Measurements from ENCODE around the gene TMEM131. TPM values are rescaled to one million over a fixed set of nuclear protein-coding genes. Genes with fewer than 3 reads are reported as not detected.
"Not testable (repeated sequence)": the region's sequence is repeated elsewhere in the genome, so short reads cannot be mapped to it uniquely, and the experiment has no call there.

Gene TMEM131
- total RNA-seq, 1 donor from 2014 or later = 52.9 TPM

DNA sequence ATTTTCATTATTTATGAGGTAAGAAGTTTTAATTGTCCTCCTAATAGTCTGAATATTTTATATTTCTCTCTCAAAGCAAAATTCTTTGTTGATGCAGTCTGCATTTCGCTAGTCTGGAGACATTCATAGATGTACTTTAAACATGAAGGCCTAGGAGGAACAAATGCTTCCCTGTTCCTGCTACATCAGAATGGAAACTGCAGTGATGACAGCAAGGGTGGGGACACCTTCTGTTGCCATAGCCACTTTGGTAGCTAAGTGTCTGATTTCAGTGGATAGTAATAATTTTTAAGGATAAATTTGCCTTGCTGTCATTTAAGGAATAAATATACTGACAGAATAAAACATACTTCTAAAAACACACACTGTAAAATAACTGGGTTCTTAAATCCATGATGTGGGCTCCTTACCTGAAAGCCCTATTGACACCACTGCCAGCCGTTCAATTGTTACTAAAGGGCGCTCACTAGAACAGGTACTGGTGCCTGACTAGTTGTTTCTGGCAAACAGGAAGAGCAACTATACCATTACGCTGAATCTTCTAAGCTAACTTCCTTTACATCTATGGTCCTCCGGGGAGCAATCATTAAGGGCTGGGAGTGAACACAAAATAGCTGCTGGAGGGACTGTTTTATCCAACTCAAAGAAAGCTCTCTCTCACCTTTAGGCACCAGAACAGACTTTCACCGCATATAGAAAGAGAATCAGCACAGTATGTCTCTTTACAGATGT lies 88.2 kb downstream of the TMEM131 start:
- TF ChIP-seq, protein P1, sequence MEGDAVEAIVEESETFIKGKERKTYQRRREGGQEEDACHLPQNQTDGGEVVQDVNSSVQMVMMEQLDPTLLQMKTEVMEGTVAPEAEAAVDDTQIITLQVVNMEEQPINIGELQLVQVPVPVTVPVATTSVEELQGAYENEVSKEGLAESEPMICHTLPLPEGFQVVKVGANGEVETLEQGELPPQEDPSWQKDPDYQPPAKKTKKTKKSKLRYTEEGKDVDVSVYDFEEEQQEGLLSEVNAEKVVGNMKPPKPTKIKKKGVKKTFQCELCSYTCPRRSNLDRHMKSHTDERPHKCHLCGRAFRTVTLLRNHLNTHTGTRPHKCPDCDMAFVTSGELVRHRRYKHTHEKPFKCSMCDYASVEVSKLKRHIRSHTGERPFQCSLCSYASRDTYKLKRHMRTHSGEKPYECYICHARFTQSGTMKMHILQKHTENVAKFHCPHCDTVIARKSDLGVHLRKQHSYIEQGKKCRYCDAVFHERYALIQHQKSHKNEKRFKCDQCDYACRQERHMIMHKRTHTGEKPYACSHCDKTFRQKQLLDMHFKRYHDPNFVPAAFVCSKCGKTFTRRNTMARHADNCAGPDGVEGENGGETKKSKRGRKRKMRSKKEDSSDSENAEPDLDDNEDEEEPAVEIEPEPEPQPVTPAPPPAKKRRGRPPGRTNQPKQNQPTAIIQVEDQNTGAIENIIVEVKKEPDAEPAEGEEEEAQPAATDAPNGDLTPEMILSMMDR (IDR thresholded peaks at IDR 0.05; ENCODE audit: unreplicated experiment) = no peak
- H3K9me3 Mint-ChIP-seq = peaks cover 20% of the 10 kb centered on the region
- no peak overlapping the region for H3K27ac Mint-ChIP-seq
- no peak overlapping the region for H3K4me3 Mint-ChIP-seq
- peaks cover 4% of the 10 kb centered on the region for H3K4me1 Mint-ChIP-seq
- DNase-seq (ENCODE audit: low spot score in 2 of 2, unreplicated experiment in 2 of 2) = no peak
- no peaks in the 10 kb centered on the region for H3K27me3 Mint-ChIP-seq (ENCODE audit: low read depth)
- peaks cover 41% of the 10 kb centered on the region for H3K36me3 Mint-ChIP-seq

GRCh38 chr2:97906307-97906706 lies 89.4 kb downstream of the TMEM131 start:
- Mint-ChIP-seq H3K27ac (no peak overlapping the region), H3K36me3 (peaks cover 43% of the 10 kb centered on the region), H3K27me3 (ENCODE audit: low read depth) (no peaks in the 10 kb centered on the region), H3K4me1 (no peaks in the 10 kb centered on the region), H3K4me3 (no peak overlapping the region), H3K9me3 (peaks cover 20% of the 10 kb centered on the region)
- DNase-seq (ENCODE audit: low spot score in 2 of 2, unreplicated experiment in 2 of 2) = no peak
- TF ChIP-seq, protein P1 (IDR thresholded peaks at IDR 0.05; ENCODE audit: unreplicated experiment) = no peak

DNA sequence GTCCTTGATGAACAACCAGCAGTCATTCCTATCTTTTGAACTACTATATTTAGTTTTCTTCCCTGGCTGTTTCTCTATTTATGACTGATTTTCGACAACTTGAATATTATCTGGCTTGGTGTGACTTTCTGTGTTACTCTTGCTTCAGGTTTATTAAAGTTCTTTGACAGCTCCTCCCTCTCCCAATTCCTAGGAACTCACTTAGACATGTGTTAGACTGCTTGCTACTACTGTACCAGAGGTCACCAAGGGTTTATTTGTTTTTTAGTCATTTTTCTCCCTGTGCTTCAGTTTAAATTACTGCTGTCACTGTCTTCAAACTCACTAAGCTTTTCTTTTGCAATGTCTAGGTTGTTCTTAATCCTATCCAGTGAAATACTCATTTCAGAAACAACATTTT lies 90.5 kb downstream of the TMEM131 start:
- Mint-ChIP-seq H3K4me3 (no peak overlapping the region), H3K9me3 (peaks cover 12% of the 10 kb centered on the region), H3K27me3 (ENCODE audit: low read depth) (no peaks in the 10 kb centered on the region), H3K36me3 (peaks cover 37% of the 10 kb centered on the region), H3K27ac (no peak overlapping the region), H3K4me1 (no peaks in the 10 kb centered on the region)
- TF ChIP-seq, protein P1 (IDR thresholded peaks at IDR 0.05; ENCODE audit: unreplicated experiment) = no peak
- DNase-seq (ENCODE audit: low spot score in 2 of 2, unreplicated experiment in 2 of 2) = no peak

DNA sequence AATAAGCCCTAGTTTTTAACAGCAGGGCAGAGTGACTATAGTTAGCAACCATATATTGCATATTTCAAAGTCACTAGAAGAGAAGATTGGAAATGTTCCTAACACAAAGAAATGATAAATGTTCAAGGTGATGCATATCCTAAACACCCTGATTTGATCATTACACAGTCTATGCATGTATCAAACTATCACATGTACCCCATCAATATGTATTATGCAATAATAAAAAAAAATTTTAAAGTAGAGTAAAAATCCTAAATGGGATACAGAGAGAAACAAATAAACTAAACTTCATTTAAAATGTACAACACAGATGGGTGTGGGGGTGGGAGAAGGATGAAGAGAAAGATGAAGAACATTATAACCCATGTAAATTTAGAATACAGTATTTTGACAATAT lies 93.9 kb downstream of the TMEM131 start:
- Mint-ChIP-seq H3K27ac (no peak overlapping the region), H3K9me3 (peaks cover 10% of the 10 kb centered on the region), H3K36me3 (peaks cover 31% of the 10 kb centered on the region), H3K4me3 (no peak overlapping the region), H3K4me1 (no peaks in the 10 kb centered on the region), H3K27me3 (ENCODE audit: low read depth) (no peaks in the 10 kb centered on the region)
- TF ChIP-seq, protein P1 (IDR thresholded peaks at IDR 0.05; ENCODE audit: unreplicated experiment) = no peak
- no peak for DNase-seq (ENCODE audit: low spot score in 2 of 2, unreplicated experiment in 2 of 2)

DNA sequence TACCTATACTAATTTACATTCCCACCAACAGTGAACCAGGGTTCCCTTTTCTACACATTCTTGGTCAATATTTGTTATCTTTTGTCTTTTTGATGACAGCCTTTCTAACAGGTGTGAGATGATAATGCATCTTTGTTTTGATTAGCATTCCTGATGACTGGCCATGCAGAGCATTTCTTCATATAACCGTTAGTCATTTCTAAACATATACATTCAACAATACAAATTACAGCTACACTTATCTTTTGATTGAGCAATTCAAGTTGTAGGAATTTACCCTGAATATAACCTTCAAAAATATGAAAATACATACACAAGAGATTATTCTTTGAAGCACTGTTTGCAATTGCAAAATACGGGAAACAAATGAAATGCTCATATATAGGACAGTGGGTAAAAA lies 94.9 kb downstream of the TMEM131 start:
- Mint-ChIP-seq H3K36me3 (peaks cover 31% of the 10 kb centered on the region), H3K4me1 (no peaks in the 10 kb centered on the region), H3K4me3 (no peak overlapping the region), H3K9me3 (peaks cover 13% of the 10 kb centered on the region), H3K27ac (no peak overlapping the region), H3K27me3 (ENCODE audit: low read depth) (no peaks in the 10 kb centered on the region)
- no peak for DNase-seq (ENCODE audit: low spot score in 2 of 2, unreplicated experiment in 2 of 2)
- TF ChIP-seq, protein P1 (IDR thresholded peaks at IDR 0.05; ENCODE audit: unreplicated experiment) = no peak

GRCh38 chr2:97893042-97893441 lies 102.7 kb downstream of the TMEM131 start:
- not testable (repeated sequence) for H3K27me3 Mint-ChIP-seq (ENCODE audit: low read depth); H3K27ac Mint-ChIP-seq; DNase-seq (ENCODE audit: low spot score in 2 of 2, unreplicated experiment in 2 of 2); H3K4me1 Mint-ChIP-seq; H3K4me3 Mint-ChIP-seq
- Mint-ChIP-seq H3K9me3 (peaks cover 29% of the 10 kb centered on the region), H3K36me3 (peaks cover 20% of the 10 kb centered on the region)

Measured in mesothelial cell of epicardium (in vitro differentiated cells).